GM18873 (cell line): Measurements from ENCODE around the gene SCRT2.
"Not testable (repeated sequence)": the region's sequence is repeated elsewhere in the genome, so short reads cannot be mapped to it uniquely, and the experiment has no call there.

Experiments used
- ATAC-seq: cut with Tn5 transposase; IDR thresholded peaks from one replicate; pipeline ENCODE4 v1.9.1; 2021; ENCODE audit warnings: mild to moderate bottlenecking, moderate library complexity, moderate number of reproducible peaks; ENCODE audit not compliant: unreplicated experiment, low FRiP score

SCRT2 gene

GRCh38 chr20:675453-676314 is at the start of gene SCRT2:
Gene SCRT2 (minus strand): TSS chr20:675802. CDS start chr20:675601, 201 bp downstream.
- ATAC-seq, result no peak

- ATAC-seq, result not testable (repeated sequence)
Observed at GRCh38 chr20:724797-725196, 49.2 kb upstream of the SCRT2 start.

- no peak for ATAC-seq
Observed at GRCh38 chr20:723756-724155, 48.2 kb upstream of the SCRT2 start.

GRCh38 chr20:722822-723644 is 47.4 kb upstream of the SCRT2 start:
- ATAC-seq, result no peak

GRCh38 chr20:721876-722275 is 46.3 kb upstream of the SCRT2 start:
- no peak for ATAC-seq

- ATAC-seq, result no peak
Observed at GRCh38 chr20:719816-720215, 44.2 kb upstream of the SCRT2 start.

GRCh38 chr20:719068-719467 is 43.5 kb upstream of the SCRT2 start:
- ATAC-seq, result no peak

- ATAC-seq, result no peak
Observed at GRCh38 chr20:717832-718231, 42.2 kb upstream of the SCRT2 start.

GRCh38 chr20:717271-717670 is 41.7 kb upstream of the SCRT2 start:
- ATAC-seq, result no peak

GRCh38 chr20:714453-714852 is 38.9 kb upstream of the SCRT2 start:
- no peak for ATAC-seq

- no peak for ATAC-seq
Observed at GRCh38 chr20:711576-711975, 36.0 kb upstream of the SCRT2 start.

GRCh38 chr20:710780-711450 is 35.3 kb upstream of the SCRT2 start:
- no peak for ATAC-seq

- ATAC-seq, result no peak
Observed at GRCh38 chr20:709991-710779, 34.6 kb upstream of the SCRT2 start.

GRCh38 chr20:709423-709822 is 33.8 kb upstream of the SCRT2 start:
- ATAC-seq, result no peak

- ATAC-seq, result no peak
Observed at GRCh38 chr20:708956-709355, 33.4 kb upstream of the SCRT2 start.

GRCh38 chr20:707451-708110 is 32.0 kb upstream of the SCRT2 start:
- ATAC-seq, result no peak

GRCh38 chr20:706366-706885 is 30.8 kb upstream of the SCRT2 start:
- ATAC-seq, result no peak

- ATAC-seq, result no peak
Observed at GRCh38 chr20:704726-705125, 29.1 kb upstream of the SCRT2 start.

- no peak for ATAC-seq
Observed at GRCh38 chr20:703426-703825, 27.8 kb upstream of the SCRT2 start.
